ENCODE data around the gene HOMER2. TPM values are rescaled to one million over a fixed set of nuclear protein-coding genes. Genes with fewer than 3 reads are reported as not detected.

Gene HOMER2
- polyA plus RNA-seq, 3 donors = 0.92 to 2.4 (median 1.6) TPM

- H3K9me3 Mint-ChIP-seq = peaks cover 0 to 5% (median 0%) of the 10 kb centered on the region in 7 donors
- H3K27me3 Mint-ChIP-seq (ENCODE audit: low read depth in 3 of 3) = peaks cover 0 to 2% (median 0%) of the 10 kb centered on the region in 3 donors
Observed at GRCh38 chr15:82892573-82892972, 59.9 kb downstream of the HOMER2 start.

GRCh38 chr15:82890995-82891390, 61.5 kb downstream of the HOMER2 start:
- Mint-ChIP-seq H3K27ac (peak overlapping the region in 1 of 7 donors; percentile 18), H3K27me3 (ENCODE audit: low read depth in 3 of 3) (peaks cover 0 to 2% (median 0%) of the 10 kb centered on the region in 3 donors), H3K4me1 (no peaks in the 10 kb centered on the region), H3K9me3 (peaks cover 0 to 5% (median 0%) of the 10 kb centered on the region in 7 donors), H3K36me3 (peaks cover 2 to 10% of the 10 kb centered on the region in 2 donors), H3K4me3 (no peak overlapping the region)
- Histone ChIP-seq H3K9ac (ENCODE audit: insufficient read depth, low read length, poor library complexity, severe bottlenecking) (no peak overlapping the region), H3K27me3 (ENCODE audit: control insufficient read depth in 2 of 2, insufficient read depth in 2 of 2, low read length in 2 of 2) (no peaks in the 10 kb centered on the region), H4K20me1 (ENCODE audit: insufficient read depth, low read length) (no peaks in the 10 kb centered on the region), H3K36me3 (replicated peaks in 1 of 2; ENCODE audit: control insufficient read depth in 1 of 2, insufficient read depth in 2 of 2, low read length in 2 of 2) (no peaks in the 10 kb centered on the region), H3K4me3 (replicated peaks in 1 of 3; ENCODE audit: low read depth in 2 of 3, low read length in 3 of 3) (no peak overlapping the region), H2AFZ (ENCODE audit: insufficient read depth, low read depth, low read length, poor library complexity, severe bottlenecking) (no peak overlapping the region), H3K4me1 (ENCODE audit: control insufficient read depth in 1 of 2, insufficient read depth in 2 of 2, low read length in 2 of 2) (no peaks in the 10 kb centered on the region), H3K9me3 (replicated peaks in 1 of 2; ENCODE audit: control insufficient read depth in 1 of 2, insufficient read depth in 1 of 2, low read length in 2 of 2) (no peaks in the 10 kb centered on the region), H3K27ac (ENCODE audit: low read depth in 1 of 2, low read length in 2 of 2) (no peak overlapping the region), H3K4me2 (replicated peaks; ENCODE audit: extremely low read depth, low read length, poor library complexity, severe bottlenecking) (no peak overlapping the region), H3K79me2 (ENCODE audit: insufficient read depth, low read length) (no peaks in the 10 kb centered on the region)
- intact Hi-C loops (cut with micrococcal nuclease) = no loop called here
- no peak for DNase-seq
- TF ChIP-seq CTCF (IDR thresholded peaks at IDR 0.05) = no peak
- 97% methylated on average over 6 of the region's 6 CpGs for WGBS (ENCODE audit: insufficient coverage)

More at GRCh38 chr15:82892573-82892972, 59.9 kb downstream of the HOMER2 start:
- Histone ChIP-seq H4K20me1 (ENCODE audit: insufficient read depth, low read length) (no peaks in the 10 kb centered on the region), H3K79me2 (ENCODE audit: insufficient read depth, low read length) (no peaks in the 10 kb centered on the region), H3K27me3 (ENCODE audit: control insufficient read depth in 2 of 2, insufficient read depth in 2 of 2, low read length in 2 of 2) (no peaks in the 10 kb centered on the region), H3K4me2 (replicated peaks; ENCODE audit: extremely low read depth, low read length, poor library complexity, severe bottlenecking) (no peak overlapping the region), H3K9ac (ENCODE audit: insufficient read depth, low read length, poor library complexity, severe bottlenecking) (no peak overlapping the region), H3K36me3 (replicated peaks in 1 of 2; ENCODE audit: control insufficient read depth in 1 of 2, insufficient read depth in 2 of 2, low read length in 2 of 2) (no peaks in the 10 kb centered on the region), H2AFZ (ENCODE audit: insufficient read depth, low read depth, low read length, poor library complexity, severe bottlenecking) (no peak overlapping the region), H3K4me1 (ENCODE audit: control insufficient read depth in 1 of 2, insufficient read depth in 2 of 2, low read length in 2 of 2) (no peaks in the 10 kb centered on the region), H3K27ac (ENCODE audit: low read depth in 1 of 2, low read length in 2 of 2) (no peak overlapping the region), H3K4me3 (replicated peaks in 1 of 3; ENCODE audit: low read depth in 2 of 3, low read length in 3 of 3) (no peak overlapping the region), H3K9me3 (replicated peaks in 1 of 2; ENCODE audit: control insufficient read depth in 1 of 2, insufficient read depth in 1 of 2, low read length in 2 of 2) (no peaks in the 10 kb centered on the region)
- intact Hi-C loops (cut with micrococcal nuclease) = no loop called here
- Mint-ChIP-seq H3K36me3 (peaks cover 2 to 10% of the 10 kb centered on the region in 2 donors), H3K4me1 (no peaks in the 10 kb centered on the region), H3K4me3 (no peak overlapping the region), H3K27ac (no peak overlapping the region)
- DNase-seq = no peak
- WGBS (ENCODE audit: insufficient coverage) = 96% methylated on average over 4 of the region's 9 CpGs
- no peak for TF ChIP-seq CTCF (IDR thresholded peaks at IDR 0.05)

All from CD14-positive monocyte (primary cell).